ENCODE data around the gene TRMT1. TPM values are rescaled to one million over a fixed set of nuclear protein-coding genes. Genes with fewer than 3 reads are reported as not detected.

Gene TRMT1
- total and polyA plus RNA-seq, 2 experiments from 2014 or later = 88.6 to 90.1 TPM

DNA sequence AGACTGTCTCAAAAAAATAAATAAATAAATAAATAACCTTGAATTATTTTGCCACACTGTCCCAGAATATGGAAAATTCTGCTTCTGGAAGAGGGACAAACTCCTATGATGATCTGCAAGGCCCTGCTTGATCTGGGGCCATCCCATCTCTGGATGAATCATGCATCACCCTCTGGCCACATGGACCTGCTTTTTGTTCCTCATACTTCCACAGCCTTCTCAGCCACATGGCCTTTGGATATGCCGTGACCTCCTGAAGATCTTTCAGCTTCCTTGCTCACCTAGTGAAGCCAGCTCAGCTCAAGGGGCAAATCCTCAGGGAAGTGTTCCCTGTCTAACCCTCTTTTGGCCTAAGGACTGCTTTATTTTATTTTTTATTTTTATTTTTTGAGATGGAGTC lies 44.0 kb upstream of the TRMT1 start (continued):
- TF ChIP-seq, protein P1, sequence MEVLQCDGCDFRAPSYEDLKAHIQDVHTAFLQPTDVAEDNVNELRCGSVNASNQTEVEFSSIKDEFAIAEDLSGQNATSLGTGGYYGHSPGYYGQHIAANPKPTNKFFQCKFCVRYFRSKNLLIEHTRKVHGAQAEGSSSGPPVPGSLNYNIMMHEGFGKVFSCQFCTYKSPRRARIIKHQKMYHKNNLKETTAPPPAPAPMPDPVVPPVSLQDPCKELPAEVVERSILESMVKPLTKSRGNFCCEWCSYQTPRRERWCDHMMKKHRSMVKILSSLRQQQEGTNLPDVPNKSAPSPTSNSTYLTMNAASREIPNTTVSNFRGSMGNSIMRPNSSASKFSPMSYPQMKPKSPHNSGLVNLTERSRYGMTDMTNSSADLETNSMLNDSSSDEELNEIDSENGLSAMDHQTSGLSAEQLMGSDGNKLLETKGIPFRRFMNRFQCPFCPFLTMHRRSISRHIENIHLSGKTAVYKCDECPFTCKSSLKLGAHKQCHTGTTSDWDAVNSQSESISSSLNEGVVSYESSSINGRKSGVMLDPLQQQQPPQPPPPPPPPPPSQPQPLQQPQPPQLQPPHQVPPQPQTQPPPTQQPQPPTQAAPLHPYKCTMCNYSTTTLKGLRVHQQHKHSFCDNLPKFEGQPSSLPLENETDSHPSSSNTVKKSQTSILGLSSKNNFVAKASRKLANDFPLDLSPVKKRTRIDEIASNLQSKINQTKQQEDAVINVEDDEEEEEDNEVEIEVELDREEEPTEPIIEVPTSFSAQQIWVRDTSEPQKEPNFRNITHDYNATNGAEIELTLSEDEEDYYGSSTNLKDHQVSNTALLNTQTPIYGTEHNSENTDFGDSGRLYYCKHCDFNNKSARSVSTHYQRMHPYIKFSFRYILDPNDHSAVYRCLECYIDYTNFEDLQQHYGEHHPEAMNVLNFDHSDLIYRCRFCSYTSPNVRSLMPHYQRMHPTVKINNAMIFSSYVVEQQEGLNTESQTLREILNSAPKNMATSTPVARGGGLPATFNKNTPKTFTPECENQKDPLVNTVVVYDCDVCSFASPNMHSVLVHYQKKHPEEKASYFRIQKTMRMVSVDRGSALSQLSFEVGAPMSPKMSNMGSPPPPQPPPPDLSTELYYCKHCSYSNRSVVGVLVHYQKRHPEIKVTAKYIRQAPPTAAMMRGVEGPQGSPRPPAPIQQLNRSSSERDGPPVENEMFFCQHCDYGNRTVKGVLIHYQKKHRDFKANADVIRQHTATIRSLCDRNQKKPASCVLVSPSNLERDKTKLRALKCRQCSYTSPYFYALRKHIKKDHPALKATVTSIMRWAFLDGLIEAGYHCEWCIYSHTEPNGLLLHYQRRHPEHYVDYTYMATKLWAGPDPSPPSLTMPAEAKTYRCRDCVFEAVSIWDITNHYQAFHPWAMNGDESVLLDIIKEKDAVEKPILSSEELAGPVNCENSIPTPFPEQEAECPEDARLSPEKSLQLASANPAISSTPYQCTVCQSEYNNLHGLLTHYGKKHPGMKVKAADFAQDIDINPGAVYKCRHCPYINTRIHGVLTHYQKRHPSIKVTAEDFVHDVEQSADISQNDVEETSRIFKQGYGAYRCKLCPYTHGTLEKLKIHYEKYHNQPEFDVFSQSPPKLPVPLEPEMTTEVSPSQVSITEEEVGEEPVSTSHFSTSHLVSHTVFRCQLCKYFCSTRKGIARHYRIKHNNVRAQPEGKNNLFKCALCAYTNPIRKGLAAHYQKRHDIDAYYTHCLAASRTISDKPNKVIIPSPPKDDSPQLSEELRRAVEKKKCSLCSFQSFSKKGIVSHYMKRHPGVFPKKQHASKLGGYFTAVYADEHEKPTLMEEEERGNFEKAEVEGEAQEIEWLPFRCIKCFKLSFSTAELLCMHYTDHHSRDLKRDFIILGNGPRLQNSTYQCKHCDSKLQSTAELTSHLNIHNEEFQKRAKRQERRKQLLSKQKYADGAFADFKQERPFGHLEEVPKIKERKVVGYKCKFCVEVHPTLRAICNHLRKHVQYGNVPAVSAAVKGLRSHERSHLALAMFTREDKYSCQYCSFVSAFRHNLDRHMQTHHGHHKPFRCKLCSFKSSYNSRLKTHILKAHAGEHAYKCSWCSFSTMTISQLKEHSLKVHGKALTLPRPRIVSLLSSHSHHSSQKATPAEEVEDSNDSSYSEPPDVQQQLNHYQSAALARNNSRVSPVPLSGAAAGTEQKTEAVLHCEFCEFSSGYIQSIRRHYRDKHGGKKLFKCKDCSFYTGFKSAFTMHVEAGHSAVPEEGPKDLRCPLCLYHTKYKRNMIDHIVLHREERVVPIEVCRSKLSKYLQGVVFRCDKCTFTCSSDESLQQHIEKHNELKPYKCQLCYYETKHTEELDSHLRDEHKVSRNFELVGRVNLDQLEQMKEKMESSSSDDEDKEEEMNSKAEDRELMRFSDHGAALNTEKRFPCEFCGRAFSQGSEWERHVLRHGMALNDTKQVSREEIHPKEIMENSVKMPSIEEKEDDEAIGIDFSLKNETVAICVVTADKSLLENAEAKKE (CRISPR knock-in tag; IDR thresholded peaks at IDR 0.05) = no peak
- TF ChIP-seq, protein P2, sequence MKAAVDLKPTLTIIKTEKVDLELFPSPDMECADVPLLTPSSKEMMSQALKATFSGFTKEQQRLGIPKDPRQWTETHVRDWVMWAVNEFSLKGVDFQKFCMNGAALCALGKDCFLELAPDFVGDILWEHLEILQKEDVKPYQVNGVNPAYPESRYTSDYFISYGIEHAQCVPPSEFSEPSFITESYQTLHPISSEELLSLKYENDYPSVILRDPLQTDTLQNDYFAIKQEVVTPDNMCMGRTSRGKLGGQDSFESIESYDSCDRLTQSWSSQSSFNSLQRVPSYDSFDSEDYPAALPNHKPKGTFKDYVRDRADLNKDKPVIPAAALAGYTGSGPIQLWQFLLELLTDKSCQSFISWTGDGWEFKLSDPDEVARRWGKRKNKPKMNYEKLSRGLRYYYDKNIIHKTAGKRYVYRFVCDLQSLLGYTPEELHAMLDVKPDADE (IDR thresholded peaks at IDR 0.05) = no peak
- TF ChIP-seq, protein P3, sequence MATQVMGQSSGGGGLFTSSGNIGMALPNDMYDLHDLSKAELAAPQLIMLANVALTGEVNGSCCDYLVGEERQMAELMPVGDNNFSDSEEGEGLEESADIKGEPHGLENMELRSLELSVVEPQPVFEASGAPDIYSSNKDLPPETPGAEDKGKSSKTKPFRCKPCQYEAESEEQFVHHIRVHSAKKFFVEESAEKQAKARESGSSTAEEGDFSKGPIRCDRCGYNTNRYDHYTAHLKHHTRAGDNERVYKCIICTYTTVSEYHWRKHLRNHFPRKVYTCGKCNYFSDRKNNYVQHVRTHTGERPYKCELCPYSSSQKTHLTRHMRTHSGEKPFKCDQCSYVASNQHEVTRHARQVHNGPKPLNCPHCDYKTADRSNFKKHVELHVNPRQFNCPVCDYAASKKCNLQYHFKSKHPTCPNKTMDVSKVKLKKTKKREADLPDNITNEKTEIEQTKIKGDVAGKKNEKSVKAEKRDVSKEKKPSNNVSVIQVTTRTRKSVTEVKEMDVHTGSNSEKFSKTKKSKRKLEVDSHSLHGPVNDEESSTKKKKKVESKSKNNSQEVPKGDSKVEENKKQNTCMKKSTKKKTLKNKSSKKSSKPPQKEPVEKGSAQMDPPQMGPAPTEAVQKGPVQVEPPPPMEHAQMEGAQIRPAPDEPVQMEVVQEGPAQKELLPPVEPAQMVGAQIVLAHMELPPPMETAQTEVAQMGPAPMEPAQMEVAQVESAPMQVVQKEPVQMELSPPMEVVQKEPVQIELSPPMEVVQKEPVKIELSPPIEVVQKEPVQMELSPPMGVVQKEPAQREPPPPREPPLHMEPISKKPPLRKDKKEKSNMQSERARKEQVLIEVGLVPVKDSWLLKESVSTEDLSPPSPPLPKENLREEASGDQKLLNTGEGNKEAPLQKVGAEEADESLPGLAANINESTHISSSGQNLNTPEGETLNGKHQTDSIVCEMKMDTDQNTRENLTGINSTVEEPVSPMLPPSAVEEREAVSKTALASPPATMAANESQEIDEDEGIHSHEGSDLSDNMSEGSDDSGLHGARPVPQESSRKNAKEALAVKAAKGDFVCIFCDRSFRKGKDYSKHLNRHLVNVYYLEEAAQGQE (IDR thresholded peaks at IDR 0.05; ENCODE audit: unreplicated experiment) = no peak
- no peak for TF ChIP-seq NANOG (IDR thresholded peaks at IDR 0.05; ENCODE audit: borderline replicate concordance)

DNA sequence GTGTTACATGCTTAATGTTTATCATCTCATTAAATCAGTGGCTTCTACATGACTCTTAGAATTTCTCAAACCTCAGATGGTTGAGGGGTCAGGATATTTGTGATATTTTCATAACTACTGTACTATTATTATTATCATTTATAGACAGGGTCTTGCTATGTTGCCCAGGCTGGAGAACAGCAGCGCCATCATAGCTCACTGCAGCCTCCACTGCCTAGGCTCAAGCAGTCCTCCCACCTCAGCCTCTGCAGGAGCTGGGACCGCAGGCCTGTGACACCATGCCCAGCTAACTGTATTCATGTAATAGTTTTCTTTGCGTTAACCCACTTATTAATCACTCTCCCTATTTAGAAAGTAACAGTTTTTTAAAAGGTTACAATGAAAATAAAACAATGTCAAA lies 43.2 kb upstream of the TRMT1 start:
- Histone ChIP-seq H3K36me3 (ENCODE audit: insufficient read depth) (no peaks in the 10 kb centered on the region), H2AFZ (no peak overlapping the region), H3K4me1 (ENCODE audit: insufficient read depth) (peaks cover 43% of the 10 kb centered on the region), H3K9me2 (ENCODE audit: insufficient read depth) (no peaks in the 10 kb centered on the region), H3K27me3 (ENCODE audit: insufficient read depth) (no peaks in the 10 kb centered on the region), H4K20me1 (replicated peaks; ENCODE audit: insufficient read depth) (no peaks in the 10 kb centered on the region; the same call in 1 of the 2 replicates), H3K79me2 (replicated peaks; ENCODE audit: insufficient read depth) (peaks cover 19% of the 10 kb centered on the region), H3K4me3 (no peak overlapping the region), H3K4me2 (no peak overlapping the region), H3K27ac (ENCODE audit: low read depth) (no peak overlapping the region), H3F3A (replicated peaks; ENCODE audit: low read depth) (peaks cover 23% of the 10 kb centered on the region)
- peaks cover 3% of the 10 kb centered on the region for H3K9me3 Mint-ChIP-seq
- no peak overlapping the region for H3K4me3 Mint-ChIP-seq
- H3K4me1 Mint-ChIP-seq = peaks cover 35% of the 10 kb centered on the region
- no peak for DNase-seq (ENCODE audit: low spot score)
- peaks cover 6% of the 10 kb centered on the region for H3K36me3 Mint-ChIP-seq (ENCODE audit: low read depth)
- H3K27me3 Mint-ChIP-seq (ENCODE audit: insufficient read depth, low read depth, poor library complexity) = peaks cover 36% of the 10 kb centered on the region
- H3K27ac Mint-ChIP-seq = no peak overlapping the region
- ATAC-seq = no peak
- TF ChIP-seq JUNB (IDR thresholded peaks at IDR 0.05; ENCODE audit: unreplicated experiment) (no peak), NANOG (IDR thresholded peaks at IDR 0.05; ENCODE audit: borderline replicate concordance) (no peak), EZH2 (IDR thresholded peaks at IDR 0.05; ENCODE audit: low read depth, unreplicated experiment) (no peak), STAT1 (IDR thresholded peaks at IDR 0.05; ENCODE audit: unreplicated experiment) (no peak), ZNF331 (CRISPR knock-in tag; IDR thresholded peaks at IDR 0.05; ENCODE audit: low read depth) (no peak)
- TF ChIP-seq, protein P3 (IDR thresholded peaks at IDR 0.05; ENCODE audit: unreplicated experiment) = no peak
- TF ChIP-seq, protein P2 (IDR thresholded peaks at IDR 0.05) = no peak

All from GM23338 (cell line).